ENCODE data around the gene TSHZ1. TPM values are rescaled to one million over a fixed set of nuclear protein-coding genes. Genes with fewer than 3 reads are reported as not detected.

TSHZ1 gene
- total RNA-seq, 4 donors from 2014 or later, result 22.3 to 41.7 (median 33.8) TPM

- Histone ChIP-seq H3K4me1 (no peaks in the 10 kb centered on the region), H3K27ac (no peak overlapping the region), H3K27me3 (no peaks in the 10 kb centered on the region), H3K36me3 (no peaks in the 10 kb centered on the region), H3K4me3 (no peak overlapping the region), H3K9me3 (peaks cover 0 to 5% (median 0%) of the 10 kb centered on the region in 3 donors)
- 37 to 44% methylated on average over 2 of the region's 2 CpGs for WGBS, 2 donors (ENCODE audit: low coverage in 1 of 2)
- TF ChIP-seq EP300 (IDR thresholded peaks at IDR 0.05) (no peak), POLR2AphosphoS5 (IDR thresholded peaks at IDR 0.05) (no peak), POLR2A (IDR thresholded peaks at IDR 0.05) (no peak)
- TF ChIP-seq, protein P1, sequence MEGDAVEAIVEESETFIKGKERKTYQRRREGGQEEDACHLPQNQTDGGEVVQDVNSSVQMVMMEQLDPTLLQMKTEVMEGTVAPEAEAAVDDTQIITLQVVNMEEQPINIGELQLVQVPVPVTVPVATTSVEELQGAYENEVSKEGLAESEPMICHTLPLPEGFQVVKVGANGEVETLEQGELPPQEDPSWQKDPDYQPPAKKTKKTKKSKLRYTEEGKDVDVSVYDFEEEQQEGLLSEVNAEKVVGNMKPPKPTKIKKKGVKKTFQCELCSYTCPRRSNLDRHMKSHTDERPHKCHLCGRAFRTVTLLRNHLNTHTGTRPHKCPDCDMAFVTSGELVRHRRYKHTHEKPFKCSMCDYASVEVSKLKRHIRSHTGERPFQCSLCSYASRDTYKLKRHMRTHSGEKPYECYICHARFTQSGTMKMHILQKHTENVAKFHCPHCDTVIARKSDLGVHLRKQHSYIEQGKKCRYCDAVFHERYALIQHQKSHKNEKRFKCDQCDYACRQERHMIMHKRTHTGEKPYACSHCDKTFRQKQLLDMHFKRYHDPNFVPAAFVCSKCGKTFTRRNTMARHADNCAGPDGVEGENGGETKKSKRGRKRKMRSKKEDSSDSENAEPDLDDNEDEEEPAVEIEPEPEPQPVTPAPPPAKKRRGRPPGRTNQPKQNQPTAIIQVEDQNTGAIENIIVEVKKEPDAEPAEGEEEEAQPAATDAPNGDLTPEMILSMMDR (IDR thresholded peaks at IDR 0.05), result no peak
- no peak for ATAC-seq
Observed at GRCh38 chr18:75307530-75307929, 96.9 kb downstream of the TSHZ1 start.

DNA sequence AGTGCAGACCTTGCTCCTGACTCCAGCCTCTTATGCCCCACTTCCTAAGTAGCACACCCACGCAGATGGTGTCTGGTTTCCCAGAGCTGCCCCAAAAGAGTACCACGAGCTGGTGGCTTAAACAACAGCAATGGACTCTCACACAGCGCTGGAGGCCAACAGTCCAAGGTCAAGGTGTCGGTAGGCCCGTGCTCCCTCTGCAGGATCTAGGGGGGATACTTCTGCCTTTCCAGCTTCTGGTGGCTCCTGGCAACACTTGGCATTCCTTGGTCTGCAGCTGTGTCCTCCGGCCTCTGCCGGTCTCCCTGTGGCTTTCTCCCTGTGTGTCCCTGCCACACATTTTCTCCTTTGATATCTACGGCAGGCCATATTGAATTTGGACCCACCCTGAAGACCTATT, 99.0 kb downstream of the TSHZ1 start:
- TF ChIP-seq, protein P1 (IDR thresholded peaks at IDR 0.05), result no peak
- TF ChIP-seq EP300 (IDR thresholded peaks at IDR 0.05), result no peak
- TF ChIP-seq POLR2AphosphoS5 (IDR thresholded peaks at IDR 0.05), result no peak
- TF ChIP-seq POLR2A (IDR thresholded peaks at IDR 0.05), result no peak
- WGBS, 2 donors (ENCODE audit: low coverage in 1 of 2), result 76 to 96% methylated on average over 4 to 5 of the region's 8 CpGs
- Histone ChIP-seq H3K4me3 (no peak overlapping the region), H3K9me3 (peaks cover 0 to 5% (median 0%) of the 10 kb centered on the region in 3 donors), H3K36me3 (no peaks in the 10 kb centered on the region), H3K27me3 (no peaks in the 10 kb centered on the region), H3K4me1 (no peaks in the 10 kb centered on the region), H3K27ac (no peak overlapping the region)
- ATAC-seq, result no peak

GRCh38 chr18:75314117-75314516, 103.5 kb downstream of the TSHZ1 start:
- Histone ChIP-seq H3K4me3 (no peak overlapping the region), H3K4me1 (no peaks in the 10 kb centered on the region), H3K9me3 (no peaks in the 10 kb centered on the region), H3K36me3 (no peaks in the 10 kb centered on the region), H3K27ac (no peak overlapping the region), H3K27me3 (no peaks in the 10 kb centered on the region)
- no peak for TF ChIP-seq POLR2AphosphoS5 (IDR thresholded peaks at IDR 0.05)
- no peak for TF ChIP-seq EP300 (IDR thresholded peaks at IDR 0.05)
- TF ChIP-seq POLR2A (IDR thresholded peaks at IDR 0.05), result no peak
- TF ChIP-seq, protein P1 (IDR thresholded peaks at IDR 0.05), result no peak
- 75 to 89% methylated on average over 4 to 5 of the region's 5 CpGs for WGBS, 2 donors (ENCODE audit: low coverage in 1 of 2)
- ATAC-seq, result no peak

DNA sequence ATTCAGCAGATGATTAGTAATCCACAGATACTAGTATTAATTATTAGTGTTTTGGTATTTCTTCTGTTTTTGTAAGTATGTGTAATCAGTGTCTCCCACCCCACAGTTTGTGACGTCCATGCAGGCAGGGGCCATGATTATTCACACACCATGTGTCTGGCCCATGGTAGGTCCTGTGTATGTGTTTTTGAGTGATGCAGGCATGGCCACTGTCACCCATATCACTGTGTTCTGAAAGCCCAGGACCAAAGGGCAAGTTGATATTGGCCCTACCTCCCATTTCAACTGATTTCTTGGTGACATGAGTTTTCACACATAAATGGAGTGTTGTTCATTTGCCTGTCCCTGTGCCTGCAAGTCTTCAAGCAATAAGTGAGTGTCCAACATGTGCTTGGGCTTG, 104.0 kb downstream of the TSHZ1 start:
- 75% methylated on average over 1 of the region's 1 CpG; no CpG with 5 or more reads in 1 of the 2 donors for WGBS, 2 donors (ENCODE audit: low coverage in 1 of 2)
- no peak for ATAC-seq
- no peak overlapping the region for H3K4me3 ChIP-seq
- H3K4me1 ChIP-seq, result no peaks in the 10 kb centered on the region
- TF ChIP-seq POLR2AphosphoS5 (IDR thresholded peaks at IDR 0.05) (no peak), EP300 (IDR thresholded peaks at IDR 0.05) (no peak), POLR2A (IDR thresholded peaks at IDR 0.05) (no peak)
- TF ChIP-seq, protein P1 (IDR thresholded peaks at IDR 0.05), result no peak
- H3K27ac ChIP-seq, result no peak overlapping the region
- no peaks in the 10 kb centered on the region for H3K27me3 ChIP-seq
- no peaks in the 10 kb centered on the region for H3K36me3 ChIP-seq
- H3K9me3 ChIP-seq, result no peaks in the 10 kb centered on the region

GRCh38 chr18:75316223-75316622, 105.6 kb downstream of the TSHZ1 start:
- TF ChIP-seq, protein P1 (IDR thresholded peaks at IDR 0.05), result no peak
- no peak for ATAC-seq
- 90 to 100% methylated on average over 5 to 7 of the region's 10 CpGs for WGBS, 2 donors (ENCODE audit: low coverage in 1 of 2)
- Histone ChIP-seq H3K9me3 (no peaks in the 10 kb centered on the region), H3K27me3 (no peaks in the 10 kb centered on the region), H3K4me3 (no peak overlapping the region), H3K4me1 (no peaks in the 10 kb centered on the region), H3K27ac (no peak overlapping the region), H3K36me3 (no peaks in the 10 kb centered on the region)

All from gastroesophageal sphincter (tissue), 4 donors.